GM12878 (cell line): Measurements from ENCODE around the gene SFI1. TPM values are rescaled to one million over a fixed set of nuclear protein-coding genes. Genes with fewer than 3 reads are reported as not detected.

Source experiments
- ATAC-seq: fragments of 200-7000 bp; cut with Tn5 transposase; 3 replicates; pipeline ENCODE4 v1.9.1; 2020; ENCODE audit warnings: mild to moderate bottlenecking, moderate library complexity
- BruUV-seq: library from RNA; stranded (reverse); fragments of 400-500 nt; replicated peaks from 2 replicates; lab custom pipeline; 2021; lab: Mats Ljungman, UMichigan
- CTCF ChIA-PET: fragments of 300-600 bp; sonication (Branson Sonifier 250); formaldehyde crosslinking; extraction: SDS; loops from one replicate; lab custom pipeline; 2021; ENCODE audit warnings: inconsistent platforms; lab: Yijun Ruan, JAX
- POLR2A ChIA-PET: fragments of 350-600 bp; formaldehyde crosslinking; extraction: SDS; loops from one replicate; lab custom pipeline; 2021; ENCODE audit warnings: inconsistent platforms; lab: Charles Lee
- RAD21 ChIA-PET: fragments of 300-600 bp; sonication (Branson Sonifier 250); formaldehyde crosslinking; loops from one replicate; lab custom pipeline; 2023; ENCODE audit warnings: antibody characterized with exemption; ENCODE audit not compliant: unreplicated experiment; lab: Charles Lee
- SMC1A ChIA-PET: fragments of 300-600 bp; sonication (Branson Sonifier 250); formaldehyde crosslinking; loops from one replicate; lab custom pipeline; 2023; ENCODE audit not compliant: unreplicated experiment, uncharacterized antibody; lab: Charles Lee
- DNase-seq: peaks from one replicate; pipeline ENCODE4 v3.0.0-alpha.2; 2011; ENCODE audit warnings: low read depth, low spot score
- FAIRE-seq: peaks from 3 replicates; lab custom pipeline; 2011; peaks lifted over from hg19 to GRCh38; lab: Jason Lieb, UNC
- H2AFZ ChIP-seq: 2 replicates; pipeline ENCODE4 v1.6.0; 2011; ENCODE audit warnings: low read depth, low read length, control low read depth; ENCODE audit not compliant: control insufficient read depth
- H3K27ac ChIP-seq: 2 replicates; pipeline ENCODE4 v1.5.1; 2011; ENCODE audit warnings: control low read depth; ENCODE audit not compliant: control insufficient read depth, insufficient read depth
- H3K27me3 ChIP-seq, 2 experiments: replicated peaks in 1 of 2; 2 replicates each; pipeline versions ENCODE4 v1.6.0 to v1.6.1; 2011; ENCODE audit warnings: low read length in 1 of 2; ENCODE audit not compliant: control insufficient read depth in 2 of 2, insufficient read depth in 2 of 2
- H3K36me3 ChIP-seq, 2 experiments: 2 replicates each; pipeline ENCODE4 v1.5.1; 2011; ENCODE audit warnings: low read length in 1 of 2; ENCODE audit not compliant: control insufficient read depth in 2 of 2, insufficient read depth in 2 of 2
- H3K4me1 ChIP-seq: 2 replicates; pipeline ENCODE4 v1.6.1; 2011; ENCODE audit warnings: mild to moderate bottlenecking, low read length, moderate library complexity, mixed read lengths; ENCODE audit not compliant: control insufficient read depth, insufficient read depth
- H3K4me2 ChIP-seq: 2 replicates; pipeline ENCODE4 v1.6.0; 2011; ENCODE audit warnings: control low read depth; ENCODE audit not compliant: control insufficient read depth, insufficient read depth
- H3K4me3 ChIP-seq: fragments of 200-600 bp; sonication (generic); 2 replicates; pipeline ENCODE4 v1.5.1; 2016
- H3K79me2 ChIP-seq: 2 replicates; pipeline ENCODE4 v1.6.0; 2011; ENCODE audit warnings: low read length; ENCODE audit not compliant: control insufficient read depth, insufficient read depth
- H3K9ac ChIP-seq: 2 replicates; pipeline ENCODE4 v1.8.0; 2011; ENCODE audit warnings: low read length, control low read depth, mixed read lengths; ENCODE audit not compliant: control insufficient read depth, insufficient read depth
- H3K9me3 ChIP-seq: replicated peaks from 3 replicates; pipeline ENCODE4 v1.5.1; 2011; ENCODE audit warnings: mild to moderate bottlenecking, low read length; ENCODE audit not compliant: control insufficient read depth, insufficient read depth
- H4K20me1 ChIP-seq: 2 replicates; pipeline ENCODE4 v1.6.0; 2011; ENCODE audit not compliant: control insufficient read depth, insufficient read depth
- ASH2L ChIP-seq: fragments of 300-600, 200-600 bp; sonication (generic); IDR thresholded peaks from 2 replicates; pipeline ENCODE4 v1.6.1; 2017; ENCODE audit warnings: low read depth, mild to moderate bottlenecking, borderline replicate concordance
- DPF2 ChIP-seq: fragments of 450-650 bp; IDR thresholded peaks from 2 replicates; pipeline ENCODE4 v1.6.1; 2017; ENCODE audit warnings: mild to moderate bottlenecking
- MYB ChIP-seq: fragments of 150-350 bp; IDR thresholded peaks from 2 replicates; pipeline ENCODE4 v1.6.1; 2014; ENCODE audit warnings: mild to moderate bottlenecking, low read depth, low read length, borderline replicate concordance
- NR2C1 ChIP-seq: fragments of 450-650 bp; IDR thresholded peaks from 2 replicates; pipeline ENCODE4 v1.6.1; 2017; ENCODE audit warnings: antibody characterized with exemption, mild to moderate bottlenecking, moderate library complexity
- SMAD5 ChIP-seq: IDR thresholded peaks from 2 replicates; pipeline ENCODE4 v1.6.1; 2016; ENCODE audit warnings: antibody characterized with exemption, low read depth
- WGBS: methylation state at CpG from one replicate; pipeline ENCODE4 v1.1.6; 2016; ENCODE audit warnings: low lambda C conversion rate; ENCODE audit not compliant: insufficient replicate concordance, insufficient coverage; ENCODE audit errors: missing lambda C conversion rate; 5-methylcytosine and 5-hydroxymethylcytosine counted together
- in situ Hi-C: fragments of 300-500 bp; cut with MboI; formaldehyde crosslinking; loops from 9 replicates; pipeline ENCODE4 v1.14.3; 2018; ENCODE audit warnings: mixed read lengths
- intact Hi-C: fragments of 100-400 bp; cut with micrococcal nuclease; formaldehyde crosslinking; loops from one replicate; pipeline ENCODE4 v1.14.2; 2022; ENCODE audit not compliant: unreplicated experiment
- polyA plus RNA-seq, 11 experiments: library from polyadenylated mRNA; depleted of rRNA in 4 of 11; unstranded in 6 of 11; stranded (reverse) in 5 of 11; fragments of >200 nt; fragmentation: Nextera tagmentation in 4 of 11; fragmentation: Illumina TruSeq in 1 of 11; extraction: Ambion mirVana in 4 of 11; extraction: Trizol in 1 of 11; gene quantifications; 1 replicate in 1 of 11; 2 replicates in 10 of 11; pipeline versions ENCODE4 v1.2.1 to v1.2.3, GENCODE V29; 2011 to 2016; ENCODE audit warnings: inconsistent platforms in 2 of 11, missing spikeins in 2 of 11, low read depth in 1 of 11
- total RNA-seq, 4 experiments: library from RNA; depleted of rRNA in 3 of 4; stranded (reverse); fragments of >200 nt in 3 of 4; fragmentation: Illumina TruSeq in 1 of 4; extraction: Trizol in 1 of 4; gene quantifications; 2 replicates each; pipeline versions ENCODE4 v1.2.1 to v1.2.3, GENCODE V29; 2013 to 2021
- TF ChIP-seq, protein P1 (sequence below): IDR thresholded peaks from 2 replicates; pipeline ENCODE4 v1.6.1; 2012; ENCODE audit warnings: improper control_type of control experiment, low read depth, low read length; ENCODE audit not compliant: insufficient replicate concordance
- TF ChIP-seq, protein P2 (sequence below): fragments of 450-650 bp; conservative IDR thresholded peaks from 2 replicates; pipeline ENCODE4 v1.6.1; 2017; ENCODE audit warnings: mild to moderate bottlenecking, moderate library complexity
- TF ChIP-seq, protein P3 (sequence below): fragments of 450-650 bp; IDR thresholded peaks from 2 replicates; pipeline ENCODE4 v1.6.1; 2014; ENCODE audit warnings: mild to moderate bottlenecking
- TF ChIP-seq, protein P4 (sequence below): fragments of 450-650 bp; IDR thresholded peaks from 2 replicates; pipeline ENCODE4 v1.6.1; 2017; ENCODE audit warnings: borderline replicate concordance

SFI1 gene
- total and polyA plus RNA-seq, 10 of the 15 experiments (the other 5 are each of a cell fraction or from before 2014, with no cell fraction given), result 6.3 to 70.1 (median 30.4) TPM

DNA sequence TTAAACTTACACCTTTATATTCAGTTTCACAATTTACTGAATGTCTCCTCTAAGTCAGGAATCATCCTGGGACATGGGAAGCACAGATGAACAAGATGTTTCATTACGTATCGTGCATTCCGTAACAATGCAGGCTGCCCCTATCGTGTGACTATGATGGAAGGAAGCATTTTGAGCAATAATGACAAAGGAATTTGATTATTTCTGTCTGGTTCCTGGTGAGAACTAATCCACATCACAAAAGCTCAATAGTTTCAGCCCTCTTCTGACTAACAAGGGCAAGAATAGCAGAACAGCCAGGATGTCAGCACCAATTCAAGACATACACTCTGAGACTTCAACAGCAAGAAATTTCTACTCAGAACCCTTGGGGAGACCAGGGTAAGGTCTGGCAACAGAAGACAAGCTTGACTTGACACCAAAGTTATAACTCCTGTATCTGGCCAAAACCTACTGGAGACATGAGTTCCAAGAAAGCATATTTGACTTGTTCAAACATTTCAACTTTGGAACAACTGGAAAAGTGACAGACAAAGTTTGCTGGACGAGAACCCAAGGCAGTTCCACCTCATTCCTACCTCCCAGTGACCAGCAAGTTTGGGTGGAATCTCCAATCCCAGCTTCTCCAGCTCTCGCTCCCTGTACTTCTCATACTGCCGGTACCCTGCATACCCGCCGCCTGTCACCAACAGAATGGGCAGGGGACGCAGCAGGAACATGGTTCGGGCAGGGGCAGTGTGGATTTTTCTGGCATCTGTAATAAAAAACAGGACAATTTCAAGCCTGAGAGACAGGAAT lies 151.4 kb downstream of the SFI1 start:
- FAIRE-seq, result no peak
- BruUV-seq, result no TSS peak
- H3K27me3 ChIP-seq, result no peaks in the 10 kb centered on the region
- peaks cover 36% of the 10 kb centered on the region for H3K4me1 ChIP-seq
- POLR2A ChIA-PET, result interaction anchor here (0.7 to 2.3 kb wide), 4 partner anchors 10 to 127 kb away, joined by 3 to 9 read pairs (median 5); no protein-coding TSS in a partner anchor
- peaks cover 30% of the 10 kb centered on the region for H3K79me2 ChIP-seq
- RAD21 ChIA-PET, result interaction anchor here (0.6 to 1.6 kb wide), 3 partner anchors 14 to 18 kb away, joined by 3 to 8 read pairs (median 3); partner anchors contain the start of gene PISD
- no peak for ATAC-seq
- intact Hi-C loops, result no loop called here
- TF ChIP-seq NR2C1 (no peak), SMAD5 (no peak), MYB (no peak), DPF2 (no peak), ASH2L (no peak)
- TF ChIP-seq, protein P1, sequence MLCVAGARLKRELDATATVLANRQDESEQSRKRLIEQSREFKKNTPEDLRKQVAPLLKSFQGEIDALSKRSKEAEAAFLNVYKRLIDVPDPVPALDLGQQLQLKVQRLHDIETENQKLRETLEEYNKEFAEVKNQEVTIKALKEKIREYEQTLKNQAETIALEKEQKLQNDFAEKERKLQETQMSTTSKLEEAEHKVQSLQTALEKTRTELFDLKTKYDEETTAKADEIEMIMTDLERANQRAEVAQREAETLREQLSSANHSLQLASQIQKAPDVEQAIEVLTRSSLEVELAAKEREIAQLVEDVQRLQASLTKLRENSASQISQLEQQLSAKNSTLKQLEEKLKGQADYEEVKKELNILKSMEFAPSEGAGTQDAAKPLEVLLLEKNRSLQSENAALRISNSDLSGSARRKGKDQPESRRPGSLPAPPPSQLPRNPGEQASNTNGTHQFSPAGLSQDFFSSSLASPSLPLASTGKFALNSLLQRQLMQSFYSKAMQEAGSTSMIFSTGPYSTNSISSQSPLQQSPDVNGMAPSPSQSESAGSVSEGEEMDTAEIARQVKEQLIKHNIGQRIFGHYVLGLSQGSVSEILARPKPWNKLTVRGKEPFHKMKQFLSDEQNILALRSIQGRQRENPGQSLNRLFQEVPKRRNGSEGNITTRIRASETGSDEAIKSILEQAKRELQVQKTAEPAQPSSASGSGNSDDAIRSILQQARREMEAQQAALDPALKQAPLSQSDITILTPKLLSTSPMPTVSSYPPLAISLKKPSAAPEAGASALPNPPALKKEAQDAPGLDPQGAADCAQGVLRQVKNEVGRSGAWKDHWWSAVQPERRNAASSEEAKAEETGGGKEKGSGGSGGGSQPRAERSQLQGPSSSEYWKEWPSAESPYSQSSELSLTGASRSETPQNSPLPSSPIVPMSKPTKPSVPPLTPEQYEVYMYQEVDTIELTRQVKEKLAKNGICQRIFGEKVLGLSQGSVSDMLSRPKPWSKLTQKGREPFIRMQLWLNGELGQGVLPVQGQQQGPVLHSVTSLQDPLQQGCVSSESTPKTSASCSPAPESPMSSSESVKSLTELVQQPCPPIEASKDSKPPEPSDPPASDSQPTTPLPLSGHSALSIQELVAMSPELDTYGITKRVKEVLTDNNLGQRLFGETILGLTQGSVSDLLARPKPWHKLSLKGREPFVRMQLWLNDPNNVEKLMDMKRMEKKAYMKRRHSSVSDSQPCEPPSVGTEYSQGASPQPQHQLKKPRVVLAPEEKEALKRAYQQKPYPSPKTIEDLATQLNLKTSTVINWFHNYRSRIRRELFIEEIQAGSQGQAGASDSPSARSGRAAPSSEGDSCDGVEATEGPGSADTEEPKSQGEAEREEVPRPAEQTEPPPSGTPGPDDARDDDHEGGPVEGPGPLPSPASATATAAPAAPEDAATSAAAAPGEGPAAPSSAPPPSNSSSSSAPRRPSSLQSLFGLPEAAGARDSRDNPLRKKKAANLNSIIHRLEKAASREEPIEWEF, result no peak
- TF ChIP-seq, protein P2, sequence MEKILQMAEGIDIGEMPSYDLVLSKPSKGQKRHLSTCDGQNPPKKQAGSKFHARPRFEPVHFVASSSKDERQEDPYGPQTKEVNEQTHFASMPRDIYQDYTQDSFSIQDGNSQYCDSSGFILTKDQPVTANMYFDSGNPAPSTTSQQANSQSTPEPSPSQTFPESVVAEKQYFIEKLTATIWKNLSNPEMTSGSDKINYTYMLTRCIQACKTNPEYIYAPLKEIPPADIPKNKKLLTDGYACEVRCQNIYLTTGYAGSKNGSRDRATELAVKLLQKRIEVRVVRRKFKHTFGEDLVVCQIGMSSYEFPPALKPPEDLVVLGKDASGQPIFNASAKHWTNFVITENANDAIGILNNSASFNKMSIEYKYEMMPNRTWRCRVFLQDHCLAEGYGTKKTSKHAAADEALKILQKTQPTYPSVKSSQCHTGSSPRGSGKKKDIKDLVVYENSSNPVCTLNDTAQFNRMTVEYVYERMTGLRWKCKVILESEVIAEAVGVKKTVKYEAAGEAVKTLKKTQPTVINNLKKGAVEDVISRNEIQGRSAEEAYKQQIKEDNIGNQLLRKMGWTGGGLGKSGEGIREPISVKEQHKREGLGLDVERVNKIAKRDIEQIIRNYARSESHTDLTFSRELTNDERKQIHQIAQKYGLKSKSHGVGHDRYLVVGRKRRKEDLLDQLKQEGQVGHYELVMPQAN, result no peak
- TF ChIP-seq, protein P3, sequence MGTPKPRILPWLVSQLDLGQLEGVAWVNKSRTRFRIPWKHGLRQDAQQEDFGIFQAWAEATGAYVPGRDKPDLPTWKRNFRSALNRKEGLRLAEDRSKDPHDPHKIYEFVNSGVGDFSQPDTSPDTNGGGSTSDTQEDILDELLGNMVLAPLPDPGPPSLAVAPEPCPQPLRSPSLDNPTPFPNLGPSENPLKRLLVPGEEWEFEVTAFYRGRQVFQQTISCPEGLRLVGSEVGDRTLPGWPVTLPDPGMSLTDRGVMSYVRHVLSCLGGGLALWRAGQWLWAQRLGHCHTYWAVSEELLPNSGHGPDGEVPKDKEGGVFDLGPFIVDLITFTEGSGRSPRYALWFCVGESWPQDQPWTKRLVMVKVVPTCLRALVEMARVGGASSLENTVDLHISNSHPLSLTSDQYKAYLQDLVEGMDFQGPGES, result no peak
- TF ChIP-seq, protein P4, sequence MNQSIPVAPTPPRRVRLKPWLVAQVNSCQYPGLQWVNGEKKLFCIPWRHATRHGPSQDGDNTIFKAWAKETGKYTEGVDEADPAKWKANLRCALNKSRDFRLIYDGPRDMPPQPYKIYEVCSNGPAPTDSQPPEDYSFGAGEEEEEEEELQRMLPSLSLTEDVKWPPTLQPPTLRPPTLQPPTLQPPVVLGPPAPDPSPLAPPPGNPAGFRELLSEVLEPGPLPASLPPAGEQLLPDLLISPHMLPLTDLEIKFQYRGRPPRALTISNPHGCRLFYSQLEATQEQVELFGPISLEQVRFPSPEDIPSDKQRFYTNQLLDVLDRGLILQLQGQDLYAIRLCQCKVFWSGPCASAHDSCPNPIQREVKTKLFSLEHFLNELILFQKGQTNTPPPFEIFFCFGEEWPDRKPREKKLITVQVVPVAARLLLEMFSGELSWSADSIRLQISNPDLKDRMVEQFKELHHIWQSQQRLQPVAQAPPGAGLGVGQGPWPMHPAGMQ, result no peak
- no peak overlapping the region for H3K4me3 ChIP-seq
- peaks cover 1 to 12% of the 10 kb centered on the region in 2 experiments; a peak in 3 of 4 replicates for H3K36me3 ChIP-seq
- H3K27ac ChIP-seq, result peak overlapping the region; percentile 75; the same call in 1 of the 2 replicates
- CTCF ChIA-PET, result interaction anchor here (1.2 to 1.8 kb wide), 5 partner anchors 10 to 618 kb away, joined by 3 to 6 read pairs (median 4); no protein-coding TSS in a partner anchor
- no peak overlapping the region for H2AFZ ChIP-seq
- no peak overlapping the region for H3K4me2 ChIP-seq
- SMC1A ChIA-PET, result interaction anchor here (1.9 to 2.2 kb wide), 3 partner anchors 10 to 14 kb away, joined by 5 to 12 read pairs (median 10); partner anchors contain the start of gene PISD
- in situ Hi-C loops, result no loop called here
- no peak for DNase-seq
- WGBS, result 88% methylated on average over 11 of the region's 11 CpGs
- H4K20me1 ChIP-seq, result no peaks in the 10 kb centered on the region
- no peaks in the 10 kb centered on the region for H3K9me3 ChIP-seq
- no peak overlapping the region for H3K9ac ChIP-seq
